OCI-LY1 (cell line): ENCODE data around the gene CPM.

Source experiments
- H2AFZ ChIP-seq: fragments of 200-600 bp; sonication (generic), shearing (Covaris generic); 2 replicates; pipeline ENCODE4 v1.6.0; 2014; ENCODE audit warnings: antibody characterized with exemption, mild to moderate bottlenecking, low read length
- H3F3A ChIP-seq: fragments of 200-600 bp; sonication (generic), shearing (Covaris generic); 2 replicates; pipeline ENCODE4 v1.6.0; 2014; ENCODE audit warnings: mild to moderate bottlenecking, antibody characterized with exemption, low read length, moderate library complexity; ENCODE audit not compliant: insufficient read depth
- H3K27ac ChIP-seq: fragments of 200-600 bp; sonication (generic); 2 replicates; pipeline ENCODE4 v1.5.1; 2014; ENCODE audit warnings: low read length, mixed run types, mild to moderate bottlenecking, low read depth; ENCODE audit not compliant: poor library complexity, severe bottlenecking
- H3K27me3 ChIP-seq: fragments of 200-600 bp; sonication (generic); 2 replicates; pipeline ENCODE4 v1.6.0; 2014; ENCODE audit warnings: antibody characterized with exemption, mild to moderate bottlenecking, low read length, moderate library complexity; ENCODE audit not compliant: insufficient read depth
- H3K36me3 ChIP-seq: fragments of 200-600 bp; sonication (generic); 2 replicates; pipeline ENCODE4 v1.6.1; 2014; ENCODE audit warnings: mild to moderate bottlenecking, antibody characterized with exemption, low read length, moderate library complexity, mixed read lengths; ENCODE audit not compliant: insufficient read depth
- H3K4me1 ChIP-seq: fragments of 200-600 bp; sonication (generic); 2 replicates; pipeline ENCODE4 v1.5.1; 2014; ENCODE audit warnings: mild to moderate bottlenecking, low read length, moderate library complexity; ENCODE audit not compliant: insufficient read depth, severe bottlenecking
- H3K4me2 ChIP-seq: fragments of 200-600 bp; sonication (generic), shearing (Covaris generic); 2 replicates; pipeline ENCODE4 v1.6.1; 2014; ENCODE audit warnings: low read length
- H3K4me3 ChIP-seq: fragments of 200-600 bp; sonication (generic); 2 replicates; pipeline ENCODE4 v1.5.1; 2014; ENCODE audit warnings: low read length, low read depth, mild to moderate bottlenecking, mixed read lengths; ENCODE audit not compliant: poor library complexity, severe bottlenecking
- H3K79me2 ChIP-seq: fragments of 200-600 bp; shearing (Covaris generic); 2 replicates; pipeline ENCODE4 v1.6.1; 2016; ENCODE audit warnings: mixed run types, low read length, mixed read lengths; ENCODE audit not compliant: insufficient read depth
- H3K9ac ChIP-seq: fragments of 200-600 bp; sonication (generic), shearing (Covaris generic); 2 replicates; pipeline ENCODE4 v1.6.1; 2014; ENCODE audit warnings: mild to moderate bottlenecking, low read length, mixed read lengths
- H3K9me2 ChIP-seq: fragments of 200-600 bp; sonication (generic), shearing (Covaris generic); 2 replicates; pipeline ENCODE4 v1.6.1; 2014; ENCODE audit warnings: low read depth, mild to moderate bottlenecking, low read length, mixed read lengths
- H3K9me3 ChIP-seq: fragments of 200-600 bp; shearing (Covaris generic); 2 replicates; pipeline ENCODE4 v1.6.1; 2014; ENCODE audit warnings: low read length, mixed read lengths
- H4K20me1 ChIP-seq: fragments of 200-600 bp; sonication (generic), shearing (Covaris generic); 2 replicates; pipeline ENCODE4 v1.6.0; 2016; ENCODE audit warnings: mild to moderate bottlenecking, low read length; ENCODE audit not compliant: insufficient read depth
- EZH2 ChIP-seq: fragments of 200-600 bp; sonication (generic), shearing (Covaris generic); IDR thresholded peaks from 2 replicates; pipeline ENCODE4 v1.8.0; 2017; ENCODE audit warnings: borderline replicate concordance, mixed run types, mild to moderate bottlenecking, antibody characterized with exemption, low read length, moderate library complexity, mixed read lengths
- TF ChIP-seq, protein P1 (sequence below): fragments of 200-600 bp; sonication (generic), shearing (Covaris generic); IDR thresholded peaks from 2 replicates; pipeline ENCODE4 v1.5.1; 2017; ENCODE audit warnings: mild to moderate bottlenecking, antibody characterized with exemption, low read length, moderate library complexity, mixed read lengths

Gene CPM

DNA sequence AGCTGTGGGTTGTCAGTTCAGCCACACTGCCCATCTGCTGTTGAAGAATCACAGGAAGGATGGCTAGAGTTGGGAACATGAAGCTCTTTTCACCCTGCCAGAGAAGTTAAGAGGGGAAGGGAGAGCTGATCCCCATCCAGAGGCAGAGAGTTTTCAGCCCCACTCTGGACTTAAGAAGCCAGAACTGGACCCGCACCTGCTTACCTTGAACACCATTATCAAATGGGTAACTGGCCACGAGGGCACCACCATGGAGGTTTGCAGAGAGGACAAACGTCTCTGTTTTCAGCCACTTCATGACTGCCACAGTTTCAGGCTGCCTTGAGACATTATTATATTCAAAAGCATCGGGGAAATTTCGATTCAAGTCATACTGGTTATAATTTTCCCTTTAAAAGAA is 63.0 kb downstream of the CPM start:
- H3K27me3 ChIP-seq: no peaks in the 10 kb centered on the region
- no peak overlapping the region for H3K4me3 ChIP-seq
- no peak for TF ChIP-seq EZH2
- TF ChIP-seq, protein P1, sequence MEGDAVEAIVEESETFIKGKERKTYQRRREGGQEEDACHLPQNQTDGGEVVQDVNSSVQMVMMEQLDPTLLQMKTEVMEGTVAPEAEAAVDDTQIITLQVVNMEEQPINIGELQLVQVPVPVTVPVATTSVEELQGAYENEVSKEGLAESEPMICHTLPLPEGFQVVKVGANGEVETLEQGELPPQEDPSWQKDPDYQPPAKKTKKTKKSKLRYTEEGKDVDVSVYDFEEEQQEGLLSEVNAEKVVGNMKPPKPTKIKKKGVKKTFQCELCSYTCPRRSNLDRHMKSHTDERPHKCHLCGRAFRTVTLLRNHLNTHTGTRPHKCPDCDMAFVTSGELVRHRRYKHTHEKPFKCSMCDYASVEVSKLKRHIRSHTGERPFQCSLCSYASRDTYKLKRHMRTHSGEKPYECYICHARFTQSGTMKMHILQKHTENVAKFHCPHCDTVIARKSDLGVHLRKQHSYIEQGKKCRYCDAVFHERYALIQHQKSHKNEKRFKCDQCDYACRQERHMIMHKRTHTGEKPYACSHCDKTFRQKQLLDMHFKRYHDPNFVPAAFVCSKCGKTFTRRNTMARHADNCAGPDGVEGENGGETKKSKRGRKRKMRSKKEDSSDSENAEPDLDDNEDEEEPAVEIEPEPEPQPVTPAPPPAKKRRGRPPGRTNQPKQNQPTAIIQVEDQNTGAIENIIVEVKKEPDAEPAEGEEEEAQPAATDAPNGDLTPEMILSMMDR: no peak
- no peaks in the 10 kb centered on the region for H3F3A ChIP-seq
- H3K4me2 ChIP-seq: no peak overlapping the region
- H3K9me2 ChIP-seq: no peaks in the 10 kb centered on the region
- no peaks in the 10 kb centered on the region for H3K79me2 ChIP-seq
- no peak overlapping the region for H3K9ac ChIP-seq
- no peaks in the 10 kb centered on the region for H4K20me1 ChIP-seq
- no peaks in the 10 kb centered on the region for H3K36me3 ChIP-seq
- no peak overlapping the region for H2AFZ ChIP-seq
- H3K4me1 ChIP-seq: peaks cover 8% of the 10 kb centered on the region
- no peaks in the 10 kb centered on the region for H3K9me3 ChIP-seq
- no peak overlapping the region for H3K27ac ChIP-seq

- no peaks in the 10 kb centered on the region for H3K9me2 ChIP-seq
- H3K27me3 ChIP-seq: no peaks in the 10 kb centered on the region
- H3K36me3 ChIP-seq: no peaks in the 10 kb centered on the region
- H3K4me2 ChIP-seq: no peak overlapping the region
- H4K20me1 ChIP-seq: no peaks in the 10 kb centered on the region
- H3K9me3 ChIP-seq: no peaks in the 10 kb centered on the region
- H3K4me1 ChIP-seq: peaks cover 8% of the 10 kb centered on the region
- H2AFZ ChIP-seq: no peak overlapping the region
- H3K79me2 ChIP-seq: no peaks in the 10 kb centered on the region
- H3K9ac ChIP-seq: no peak overlapping the region
- H3K27ac ChIP-seq: no peak overlapping the region
- no peaks in the 10 kb centered on the region for H3F3A ChIP-seq
- TF ChIP-seq EZH2: no peak
- TF ChIP-seq, protein P1: no peak
- no peak overlapping the region for H3K4me3 ChIP-seq
Measured at GRCh38 chr12:68868043-68868790, 64.8 kb downstream of the CPM start.

DNA sequence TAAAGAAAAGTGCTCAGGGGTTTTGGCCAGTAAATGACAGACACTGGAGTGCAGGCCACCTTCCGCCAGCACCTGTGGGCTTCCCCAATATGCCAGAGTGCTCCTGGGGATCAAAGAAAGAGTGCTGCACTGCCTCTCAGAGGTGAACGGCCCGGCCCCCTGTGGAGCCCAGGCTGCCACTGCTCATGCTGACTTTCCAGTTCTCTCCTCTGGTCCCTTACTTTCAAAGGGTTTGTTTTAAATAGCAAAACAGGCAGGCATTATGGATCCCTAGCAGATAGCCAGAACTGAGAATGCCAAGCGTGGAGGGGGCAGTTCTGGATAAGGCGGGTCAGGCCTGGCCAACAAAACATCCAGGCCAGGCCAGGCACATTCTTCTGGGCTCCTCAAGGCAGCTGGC is 65.4 kb downstream of the CPM start:
- H3K4me1 ChIP-seq: peaks cover 8% of the 10 kb centered on the region
- TF ChIP-seq, protein P1: no peak
- TF ChIP-seq EZH2: no peak
- H3K27me3 ChIP-seq: no peaks in the 10 kb centered on the region
- H4K20me1 ChIP-seq: no peaks in the 10 kb centered on the region
- H3K9me3 ChIP-seq: no peaks in the 10 kb centered on the region
- H3K79me2 ChIP-seq: no peaks in the 10 kb centered on the region
- H3K36me3 ChIP-seq: no peaks in the 10 kb centered on the region
- H3K27ac ChIP-seq: no peak overlapping the region
- H3K4me2 ChIP-seq: no peak overlapping the region
- no peaks in the 10 kb centered on the region for H3K9me2 ChIP-seq
- no peak overlapping the region for H3K9ac ChIP-seq
- H3F3A ChIP-seq: no peaks in the 10 kb centered on the region
- no peak overlapping the region for H2AFZ ChIP-seq
- no peak overlapping the region for H3K4me3 ChIP-seq
